ENCODE results near the gene MYBBP1A. TPM values are rescaled to one million over a fixed set of nuclear protein-coding genes. Genes with fewer than 3 reads are reported as not detected.
"Not testable (repeated sequence)": the region's sequence is repeated elsewhere in the genome, so short reads cannot be mapped to it uniquely, and the experiment has no call there.

The MYBBP1A gene
- total and polyA plus RNA-seq, 4 donors = 8.0 to 37.6 (median 35.9) TPM

- no peaks in the 10 kb centered on the region for H3K4me1 ChIP-seq (ENCODE audit: control insufficient read depth in 1 of 2, insufficient read depth in 2 of 2, low read length in 2 of 2)
- no peak overlapping the region for H3K27ac ChIP-seq (ENCODE audit: low read depth in 1 of 2, low read length in 2 of 2)
- no peaks in the 10 kb centered on the region for H3K27me3 ChIP-seq (ENCODE audit: control insufficient read depth in 1 of 2, insufficient read depth in 2 of 2, low read length in 1 of 2)
- H3K9me3 ChIP-seq (ENCODE audit: control insufficient read depth, low read length) = no peaks in the 10 kb centered on the region
- 73 to 80% methylated on average over 12 of the region's 12 CpGs for WGBS, 2 donors
- H3K36me3 ChIP-seq (ENCODE audit: control insufficient read depth in 1 of 2, insufficient read depth in 2 of 2, low read length in 1 of 2) = no peaks in the 10 kb centered on the region
- ATAC-seq (ENCODE audit: low FRiP score) = no peak
- H3K4me3 ChIP-seq (ENCODE audit: low read length in 2 of 2) = no peak overlapping the region
- DNase-seq = no peak
- intact Hi-C loops (cut with DNase I) = no loop called here
These were observed 36.3 kb upstream of the MYBBP1A start for GRCh38 chr17:4591529-4591928.

- Histone ChIP-seq H3K27ac (ENCODE audit: low read depth in 1 of 2, low read length in 2 of 2) (no peak overlapping the region), H3K9me3 (ENCODE audit: control insufficient read depth, low read length) (no peaks in the 10 kb centered on the region), H3K36me3 (ENCODE audit: control insufficient read depth in 1 of 2, insufficient read depth in 2 of 2, low read length in 1 of 2) (no peaks in the 10 kb centered on the region), H3K27me3 (ENCODE audit: control insufficient read depth in 1 of 2, insufficient read depth in 2 of 2, low read length in 1 of 2) (no peaks in the 10 kb centered on the region), H3K4me3 (ENCODE audit: low read length in 2 of 2) (no peak overlapping the region), H3K4me1 (ENCODE audit: control insufficient read depth in 1 of 2, insufficient read depth in 2 of 2, low read length in 2 of 2) (no peaks in the 10 kb centered on the region)
- WGBS, 2 donors = 70 to 74% methylated on average over 10 of the region's 10 CpGs
- intact Hi-C loops (cut with DNase I) = no loop called here
- DNase-seq (no peak), ATAC-seq (ENCODE audit: low FRiP score) (no peak)
These were observed 35.8 kb upstream of the MYBBP1A start for GRCh38 chr17:4590981-4591453.

- H3K4me1 ChIP-seq (ENCODE audit: control insufficient read depth in 1 of 2, insufficient read depth in 2 of 2, low read length in 2 of 2); ATAC-seq (ENCODE audit: low FRiP score); H3K36me3 ChIP-seq (ENCODE audit: control insufficient read depth in 1 of 2, insufficient read depth in 2 of 2, low read length in 1 of 2); H3K4me3 ChIP-seq (ENCODE audit: low read length in 2 of 2); H3K27me3 ChIP-seq (ENCODE audit: control insufficient read depth in 1 of 2, insufficient read depth in 2 of 2, low read length in 1 of 2); H3K27ac ChIP-seq (ENCODE audit: low read depth in 1 of 2, low read length in 2 of 2); intact Hi-C loops (cut with DNase I); DNase-seq; H3K9me3 ChIP-seq (ENCODE audit: control insufficient read depth, low read length): not testable (repeated sequence)
- WGBS, 2 donors = 74 to 77% methylated on average over 11 of the region's 11 CpGs
These were observed 34.9 kb upstream of the MYBBP1A start for GRCh38 chr17:4590042-4590441.

DNA sequence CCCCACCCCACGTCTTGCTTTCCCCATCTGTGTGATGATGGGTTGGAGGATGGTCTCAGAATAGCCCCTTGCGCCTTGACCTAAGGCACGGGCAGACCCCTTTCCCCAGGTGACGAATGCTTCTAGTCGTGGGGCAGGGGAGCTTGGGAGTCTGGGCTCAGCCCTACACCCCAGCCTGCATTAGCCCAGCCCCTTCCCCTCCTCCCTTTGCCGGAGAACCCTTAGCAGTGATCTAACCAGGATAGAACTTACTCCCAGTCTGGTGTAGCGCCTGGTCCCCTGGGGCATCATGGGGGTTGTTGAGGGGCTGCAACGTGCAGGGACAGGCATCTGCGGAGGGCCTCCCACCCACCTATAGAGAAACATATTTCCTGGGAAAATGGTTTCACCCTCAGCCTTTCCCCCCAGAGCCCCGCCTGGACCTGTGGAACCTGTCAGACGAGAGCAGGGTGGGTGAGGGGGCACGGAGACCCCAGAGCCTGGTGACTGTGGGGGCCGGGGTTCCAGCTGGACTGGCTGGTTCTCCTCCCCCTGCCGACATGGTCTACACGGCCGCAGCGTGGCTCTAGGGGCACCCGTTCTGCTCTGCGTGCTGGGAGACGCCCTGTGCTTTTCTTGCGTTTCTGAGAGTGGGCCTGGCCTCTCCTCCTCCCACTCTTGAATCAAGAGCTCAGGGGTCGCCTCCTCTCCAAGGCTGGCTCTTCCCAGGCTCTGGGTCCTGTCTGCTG, 33.9 kb upstream of the MYBBP1A start:
- ATAC-seq (ENCODE audit: low FRiP score) (no peak), DNase-seq (peak in 1 of 2 donors; percentile 34)
- H3K27ac ChIP-seq (ENCODE audit: low read depth in 1 of 2, low read length in 2 of 2) = no peak overlapping the region
- no peak overlapping the region for H3K4me3 ChIP-seq (ENCODE audit: low read length in 2 of 2)
- no peaks in the 10 kb centered on the region for H3K36me3 ChIP-seq (ENCODE audit: control insufficient read depth in 1 of 2, insufficient read depth in 2 of 2, low read length in 1 of 2)
- 85 to 90% methylated on average over 22 of the region's 22 CpGs for WGBS, 2 donors
- intact Hi-C loops (cut with DNase I) = no loop called here
- no peaks in the 10 kb centered on the region for H3K4me1 ChIP-seq (ENCODE audit: control insufficient read depth in 1 of 2, insufficient read depth in 2 of 2, low read length in 2 of 2)
- no peaks in the 10 kb centered on the region for H3K27me3 ChIP-seq (ENCODE audit: control insufficient read depth in 1 of 2, insufficient read depth in 2 of 2, low read length in 1 of 2)
- H3K9me3 ChIP-seq (ENCODE audit: control insufficient read depth, low read length) = no peaks in the 10 kb centered on the region

DNA sequence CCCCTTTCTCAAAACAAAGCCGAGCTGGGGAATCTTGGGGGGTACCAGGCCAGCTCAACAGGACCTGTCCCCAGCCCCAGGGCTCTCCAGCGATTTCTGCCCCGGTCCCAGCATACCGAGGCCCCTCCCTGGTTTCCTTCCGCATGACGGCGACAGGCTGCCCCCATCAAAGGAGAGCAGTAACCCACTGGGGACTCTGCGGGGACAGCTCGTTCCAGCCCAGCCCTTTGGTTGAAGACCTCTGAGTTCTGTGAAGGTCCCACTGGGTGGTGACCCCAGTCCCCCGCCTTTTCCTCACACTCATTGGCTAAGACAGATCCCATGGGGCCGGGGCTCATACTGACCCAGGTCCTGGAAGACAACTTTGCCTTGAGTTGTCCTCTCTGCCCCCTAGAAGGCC, 33.2 kb upstream of the MYBBP1A start:
- Histone ChIP-seq H3K36me3 (ENCODE audit: control insufficient read depth in 1 of 2, insufficient read depth in 2 of 2, low read length in 1 of 2) (no peaks in the 10 kb centered on the region), H3K27me3 (ENCODE audit: control insufficient read depth in 1 of 2, insufficient read depth in 2 of 2, low read length in 1 of 2) (no peaks in the 10 kb centered on the region), H3K27ac (ENCODE audit: low read depth in 1 of 2, low read length in 2 of 2) (no peak overlapping the region), H3K9me3 (ENCODE audit: control insufficient read depth, low read length) (no peaks in the 10 kb centered on the region), H3K4me3 (ENCODE audit: low read length in 2 of 2) (no peak overlapping the region), H3K4me1 (ENCODE audit: control insufficient read depth in 1 of 2, insufficient read depth in 2 of 2, low read length in 2 of 2) (no peaks in the 10 kb centered on the region)
- 88% methylated on average over 11 of the region's 11 CpGs for WGBS, 2 donors
- ATAC-seq (ENCODE audit: low FRiP score) (no peak), DNase-seq (peak; percentile 32 to 70)
- intact Hi-C loops (cut with DNase I) = no loop called here

DNA sequence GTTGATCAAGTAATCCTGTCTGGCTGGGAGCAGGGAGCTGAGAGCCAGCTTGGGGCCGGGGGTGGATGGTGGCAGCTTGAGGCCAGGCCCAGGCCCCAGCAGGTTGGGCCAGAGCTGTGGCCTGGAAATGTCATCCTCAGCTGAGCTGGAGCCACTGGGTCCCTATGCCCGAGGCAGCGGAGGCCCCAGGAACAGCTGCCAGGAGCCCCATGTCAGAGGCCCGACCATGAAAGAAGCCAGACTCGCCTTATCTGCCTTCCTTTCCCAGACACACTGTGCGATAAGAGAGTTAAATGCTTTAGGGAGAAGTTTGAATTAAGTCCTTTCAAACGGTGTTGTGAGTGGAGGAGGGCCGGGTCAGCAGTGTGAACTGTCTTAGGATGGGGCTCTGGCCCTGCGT, 32.6 kb upstream of the MYBBP1A start:
- no peaks in the 10 kb centered on the region for H3K36me3 ChIP-seq (ENCODE audit: control insufficient read depth in 1 of 2, insufficient read depth in 2 of 2, low read length in 1 of 2)
- no peaks in the 10 kb centered on the region for H3K9me3 ChIP-seq (ENCODE audit: control insufficient read depth, low read length)
- H3K27me3 ChIP-seq (ENCODE audit: control insufficient read depth in 1 of 2, insufficient read depth in 2 of 2, low read length in 1 of 2) = no peaks in the 10 kb centered on the region
- 59 to 61% methylated on average over 9 of the region's 9 CpGs for WGBS, 2 donors
- DNase-seq = peak in 1 of 2 donors; percentile 21
- intact Hi-C loops (cut with DNase I) = no loop called here
- no peak overlapping the region for H3K27ac ChIP-seq (ENCODE audit: low read depth in 1 of 2, low read length in 2 of 2)
- H3K4me3 ChIP-seq (ENCODE audit: low read length in 2 of 2) = no peak overlapping the region
- ATAC-seq (ENCODE audit: low FRiP score) = no peak
- H3K4me1 ChIP-seq (ENCODE audit: control insufficient read depth in 1 of 2, insufficient read depth in 2 of 2, low read length in 2 of 2) = no peaks in the 10 kb centered on the region

- 96 to 98% methylated on average over 7 of the region's 7 CpGs for WGBS, 2 donors
- intact Hi-C loops (cut with DNase I) = no loop called here
- no peaks in the 10 kb centered on the region for H3K27me3 ChIP-seq (ENCODE audit: control insufficient read depth in 1 of 2, insufficient read depth in 2 of 2, low read length in 1 of 2)
- H3K27ac ChIP-seq (ENCODE audit: low read depth in 1 of 2, low read length in 2 of 2) = no peak overlapping the region
- H3K4me1 ChIP-seq (ENCODE audit: control insufficient read depth in 1 of 2, insufficient read depth in 2 of 2, low read length in 2 of 2) = no peaks in the 10 kb centered on the region
- no peaks in the 10 kb centered on the region for H3K36me3 ChIP-seq (ENCODE audit: control insufficient read depth in 1 of 2, insufficient read depth in 2 of 2, low read length in 1 of 2)
- ATAC-seq (ENCODE audit: low FRiP score) (no peak), DNase-seq (peak in 1 of 2 donors; percentile 21)
- no peak overlapping the region for H3K4me3 ChIP-seq (ENCODE audit: low read length in 2 of 2)
- H3K9me3 ChIP-seq (ENCODE audit: control insufficient read depth, low read length) = no peaks in the 10 kb centered on the region
These were observed 32.0 kb upstream of the MYBBP1A start for GRCh38 chr17:4587195-4587594.

GRCh38 chr17:4586043-4586442, 30.9 kb upstream of the MYBBP1A start:
- intact Hi-C loops (cut with DNase I) = no loop called here
- DNase-seq = peak in 1 of 2 donors; percentile 5
- Histone ChIP-seq H3K36me3 (ENCODE audit: control insufficient read depth in 1 of 2, insufficient read depth in 2 of 2, low read length in 1 of 2) (no peaks in the 10 kb centered on the region), H3K9me3 (ENCODE audit: control insufficient read depth, low read length) (no peaks in the 10 kb centered on the region), H3K4me1 (ENCODE audit: control insufficient read depth in 1 of 2, insufficient read depth in 2 of 2, low read length in 2 of 2) (no peaks in the 10 kb centered on the region), H3K27ac (ENCODE audit: low read depth in 1 of 2, low read length in 2 of 2) (no peak overlapping the region), H3K27me3 (ENCODE audit: control insufficient read depth in 1 of 2, insufficient read depth in 2 of 2, low read length in 1 of 2) (no peaks in the 10 kb centered on the region), H3K4me3 (ENCODE audit: low read length in 2 of 2) (no peak overlapping the region)
- WGBS, 2 donors = 90 to 98% methylated on average over 9 of the region's 9 CpGs
- no peak for ATAC-seq (ENCODE audit: low FRiP score)

- intact Hi-C loops (cut with DNase I) = no loop called here
- DNase-seq (no peak), ATAC-seq (ENCODE audit: low FRiP score) (no peak)
- no peaks in the 10 kb centered on the region for H3K36me3 ChIP-seq (ENCODE audit: control insufficient read depth in 1 of 2, insufficient read depth in 2 of 2, low read length in 1 of 2)
- H3K4me1 ChIP-seq (ENCODE audit: control insufficient read depth in 1 of 2, insufficient read depth in 2 of 2, low read length in 2 of 2) = no peaks in the 10 kb centered on the region
- H3K4me3 ChIP-seq (ENCODE audit: low read length in 2 of 2) = no peak overlapping the region
- H3K27me3 ChIP-seq (ENCODE audit: control insufficient read depth in 1 of 2, insufficient read depth in 2 of 2, low read length in 1 of 2) = no peaks in the 10 kb centered on the region
- 90 to 94% methylated on average over 7 of the region's 7 CpGs for WGBS, 2 donors
- H3K9me3 ChIP-seq (ENCODE audit: control insufficient read depth, low read length) = no peaks in the 10 kb centered on the region
- H3K27ac ChIP-seq (ENCODE audit: low read depth in 1 of 2, low read length in 2 of 2) = no peak overlapping the region
These were observed 30.4 kb upstream of the MYBBP1A start for GRCh38 chr17:4585638-4585994.
